RWPE2 (cell line): ENCODE results near the gene WSCD1.

ENCODE experiments used
- ATAC-seq: fragments of 200-7000 bp; cut with Tn5 transposase; 3 replicates; pipeline ENCODE4 v1.9.1; 2021; ENCODE audit warnings: low read depth
- DNase-seq: peaks from one replicate; pipeline ENCODE4 v3.0.0-alpha.2; 2020; ENCODE audit warnings: low spot score
- H3K27ac ChIP-seq: fragments of 450-650 bp; 2 replicates; pipeline ENCODE4 v1.5.1; 2017; ENCODE audit warnings: mild to moderate bottlenecking; ENCODE audit not compliant: poor library complexity, severe bottlenecking
- H3K27me3 ChIP-seq: fragments of 250-450 bp; sonication (Bioruptor Pico); 2 replicates; pipeline ENCODE4 v1.5.1; 2021; ENCODE audit warnings: mild to moderate bottlenecking, moderate library complexity; ENCODE audit not compliant: insufficient read depth, poor library complexity, severe bottlenecking
- H3K36me3 ChIP-seq: fragments of 250-450 bp; sonication (Bioruptor Pico); 2 replicates; pipeline ENCODE4 v1.5.1; 2020; ENCODE audit warnings: low read depth, mild to moderate bottlenecking, moderate library complexity
- H3K4me1 ChIP-seq: fragments of 250-450 bp; sonication (Bioruptor Pico); 2 replicates; pipeline ENCODE4 v1.5.1; 2021; ENCODE audit warnings: mild to moderate bottlenecking, moderate library complexity; ENCODE audit not compliant: insufficient read depth, poor library complexity, severe bottlenecking
- H3K4me3 ChIP-seq: fragments of 250-450 bp; sonication (Bioruptor Pico); 2 replicates; pipeline ENCODE4 v1.5.1; 2021; ENCODE audit warnings: mild to moderate bottlenecking, moderate library complexity; ENCODE audit not compliant: severe bottlenecking
- H3K9me3 ChIP-seq: fragments of 250-450 bp; sonication (Bioruptor Pico); 2 replicates; pipeline ENCODE4 v1.5.1; 2021; ENCODE audit warnings: mild to moderate bottlenecking, moderate library complexity; ENCODE audit not compliant: severe bottlenecking
- CTCF ChIP-seq: fragments of 450-650 bp; IDR thresholded peaks from one replicate; pipeline ENCODE4 v1.5.1; 2017; ENCODE audit warnings: mild to moderate bottlenecking, moderate library complexity; ENCODE audit not compliant: poor library complexity, severe bottlenecking

The WSCD1 gene

GRCh38 chr17:6145946-6146345 is 75.8 kb downstream of the WSCD1 start:
- H3K4me1 ChIP-seq = no peaks in the 10 kb centered on the region
- DNase-seq = no peak
- peaks cover 27% of the 10 kb centered on the region for H3K27me3 ChIP-seq
- no peak overlapping the region for H3K27ac ChIP-seq
- no peak for TF ChIP-seq CTCF
- no peaks in the 10 kb centered on the region for H3K36me3 ChIP-seq
- no peak overlapping the region for H3K4me3 ChIP-seq
- H3K9me3 ChIP-seq = no peaks in the 10 kb centered on the region
- no peak for ATAC-seq

GRCh38 chr17:6147042-6147441 is 76.9 kb downstream of the WSCD1 start:
- H3K27me3 ChIP-seq = peaks cover 21% of the 10 kb centered on the region
- H3K4me3 ChIP-seq = no peak overlapping the region
- H3K9me3 ChIP-seq = no peaks in the 10 kb centered on the region
- H3K27ac ChIP-seq = no peak overlapping the region
- TF ChIP-seq CTCF = no peak
- no peak for ATAC-seq
- no peaks in the 10 kb centered on the region for H3K4me1 ChIP-seq
- DNase-seq = no peak
- no peaks in the 10 kb centered on the region for H3K36me3 ChIP-seq

GRCh38 chr17:6153375-6153774 is 83.2 kb downstream of the WSCD1 start:
- no peak for DNase-seq
- no peak for ATAC-seq
- no peaks in the 10 kb centered on the region for H3K9me3 ChIP-seq
- H3K27ac ChIP-seq = no peak overlapping the region
- TF ChIP-seq CTCF = no peak
- peaks cover 19% of the 10 kb centered on the region for H3K27me3 ChIP-seq
- H3K4me3 ChIP-seq = no peak overlapping the region
- H3K4me1 ChIP-seq = no peaks in the 10 kb centered on the region
- no peaks in the 10 kb centered on the region for H3K36me3 ChIP-seq

GRCh38 chr17:6157716-6158115 is 87.5 kb downstream of the WSCD1 start:
- peaks cover 24% of the 10 kb centered on the region for H3K27me3 ChIP-seq
- no peak overlapping the region for H3K27ac ChIP-seq
- no peak for ATAC-seq

More at GRCh38 chr17:6157716-6158115, 87.5 kb downstream of the WSCD1 start:
- Histone ChIP-seq H3K4me3 (no peak overlapping the region), H3K4me1 (peaks cover 6% of the 10 kb centered on the region), H3K9me3 (no peaks in the 10 kb centered on the region), H3K36me3 (no peaks in the 10 kb centered on the region)
- TF ChIP-seq CTCF = no peak
- DNase-seq = no peak
